Skeletal muscle cell (primary cell): ENCODE results near the gene SNORC.
"Not testable (repeated sequence)": the region's sequence is repeated elsewhere in the genome, so short reads cannot be mapped to it uniquely, and the experiment has no call there.

ENCODE experiments used
- DNase-seq: peaks from one replicate; pipeline ENCODE4 v3.0.0-alpha.2; 2010; ENCODE audit warnings: low read depth
- H3K4me3 ChIP-seq: 2 replicates; pipeline ENCODE4 v1.5.1; 2011; ENCODE audit warnings: low read depth, mild to moderate bottlenecking, control low read depth, low read length, moderate library complexity

Gene SNORC

GRCh38 chr2:232870018-232870765 lies at the start of gene SNORC:
Gene SNORC, plus strand, starts transcription at chr2:232870264. Its CDS starts 78 bp downstream, at chr2:232870342.
- no peak within 1 kb of the TSS for H3K4me3 ChIP-seq
- no peak for DNase-seq

DNA sequence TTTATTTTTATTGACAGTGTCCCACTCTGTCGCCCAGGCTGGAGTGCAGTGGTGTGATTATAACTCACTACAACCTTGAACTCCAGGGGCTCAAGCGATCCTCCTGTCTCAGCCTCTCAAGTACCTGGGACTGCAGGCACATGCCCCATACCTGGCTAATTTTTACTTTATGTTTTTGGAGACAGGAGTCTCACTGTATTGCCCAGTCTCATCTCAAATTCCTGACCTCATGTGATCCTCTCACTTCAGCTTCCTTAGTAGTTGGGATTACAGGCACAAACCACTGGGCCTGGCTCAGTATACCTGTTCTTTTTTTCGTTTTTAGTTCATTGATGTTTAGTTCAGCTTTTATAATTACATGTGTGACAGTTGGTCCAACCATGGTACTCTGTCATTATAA lies 40.1 kb upstream of the SNORC start:
- H3K4me3 ChIP-seq, result no peak overlapping the region
- DNase-seq, result no peak

GRCh38 chr2:232831496-232831895 lies 38.6 kb upstream of the SNORC start:
- no peak overlapping the region for H3K4me3 ChIP-seq
- DNase-seq, result no peak

- no peak overlapping the region for H3K4me3 ChIP-seq
- DNase-seq, result no peak
Observed at GRCh38 chr2:232833830-232834229, 36.2 kb upstream of the SNORC start.

DNA sequence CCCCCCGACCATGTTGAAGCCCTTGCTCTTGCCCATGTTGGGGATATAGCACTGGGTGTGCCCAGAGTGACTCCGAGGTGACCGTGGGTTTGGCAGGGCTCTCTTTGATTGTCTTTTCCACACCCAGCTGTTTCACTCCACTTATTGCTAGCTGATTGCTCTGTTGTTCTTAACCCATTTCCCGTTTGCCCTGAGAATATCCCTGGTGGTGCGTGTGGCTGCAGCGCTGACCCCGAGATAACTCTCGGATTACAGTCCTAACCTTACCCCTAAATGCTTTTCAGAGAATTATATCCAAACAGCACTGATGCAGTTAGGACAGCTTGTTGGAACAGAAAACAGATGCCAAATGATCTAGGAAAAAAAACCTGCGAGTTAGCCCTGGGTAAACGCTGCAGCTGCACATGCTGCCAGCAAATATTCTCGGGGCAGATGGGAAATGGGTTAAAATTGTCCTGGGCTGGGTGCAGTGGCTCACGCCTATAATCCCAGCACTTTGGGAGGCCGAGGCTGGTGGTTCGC lies 34.3 kb upstream of the SNORC start:
- H3K4me3 ChIP-seq, result no peak overlapping the region
- no peak for DNase-seq

DNA sequence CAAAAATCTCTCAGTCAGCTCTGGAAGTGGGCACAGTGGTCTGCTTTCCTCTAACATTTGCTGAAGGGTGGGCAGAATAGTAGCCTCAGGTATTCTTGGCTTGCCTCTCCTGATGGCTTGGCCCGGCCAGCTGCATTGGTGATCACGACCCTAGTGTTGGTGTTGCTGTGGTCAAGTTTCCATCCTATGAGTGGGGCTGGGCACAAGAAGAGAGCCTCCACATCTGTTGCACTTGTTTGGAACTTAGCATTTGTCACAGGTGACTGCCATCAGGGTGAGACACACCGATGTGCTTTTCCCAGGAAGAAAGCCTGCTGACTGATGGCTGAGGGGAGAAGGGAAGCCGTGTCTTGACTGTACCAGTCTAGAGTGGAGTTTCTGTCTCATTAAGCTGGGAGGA lies 33.1 kb upstream of the SNORC start:
- no peak overlapping the region for H3K4me3 ChIP-seq
- DNase-seq, result no peak

GRCh38 chr2:232838406-232838874 lies 31.6 kb upstream of the SNORC start:
- no peak overlapping the region for H3K4me3 ChIP-seq
- no peak for DNase-seq

DNA sequence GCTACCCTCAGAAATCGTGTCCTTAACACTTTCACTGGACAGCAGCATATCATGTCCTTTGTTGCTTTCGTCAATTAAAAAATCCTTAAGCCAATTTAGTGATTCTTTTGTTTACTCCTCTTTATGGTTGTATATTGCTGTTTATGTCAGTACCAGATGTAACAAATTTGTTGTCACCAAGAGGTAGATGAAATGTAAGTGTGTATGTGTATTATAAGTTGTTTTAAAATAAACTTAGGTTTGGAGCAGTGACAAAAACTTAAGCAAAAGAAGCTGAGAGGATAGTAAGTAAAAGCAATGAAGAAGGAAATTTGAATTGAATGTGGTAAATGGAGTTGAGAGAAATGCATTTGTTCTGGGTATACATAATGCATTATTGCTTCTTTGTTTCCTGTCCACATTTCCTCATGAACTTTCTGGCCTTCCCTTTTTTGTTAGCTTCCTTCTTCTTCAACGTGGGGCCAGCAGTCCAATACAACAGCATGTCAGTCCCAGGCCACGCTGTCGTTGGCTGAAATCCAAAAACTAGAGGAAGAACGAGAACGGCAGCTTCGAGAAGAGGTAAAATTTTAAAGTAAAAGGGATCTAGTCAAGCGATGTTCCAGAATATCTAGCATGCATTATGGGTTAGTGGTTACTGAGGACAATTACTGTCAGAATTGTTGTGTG lies 30.5 kb upstream of the SNORC start:
- no peak for DNase-seq

GRCh38 chr2:232842689-232843088 lies 27.4 kb upstream of the SNORC start:
- no peak for DNase-seq
- no peak overlapping the region for H3K4me3 ChIP-seq

More for the DNA sequence above, 30.5 kb upstream of the SNORC start:
- no peak overlapping the region for H3K4me3 ChIP-seq

- DNase-seq, result no peak
- no peak overlapping the region for H3K4me3 ChIP-seq
Observed at GRCh38 chr2:232843834-232844233, 26.2 kb upstream of the SNORC start.

- no peak overlapping the region for H3K4me3 ChIP-seq
- DNase-seq, result no peak
Observed at GRCh38 chr2:232846055-232846454, 24.0 kb upstream of the SNORC start.

DNA sequence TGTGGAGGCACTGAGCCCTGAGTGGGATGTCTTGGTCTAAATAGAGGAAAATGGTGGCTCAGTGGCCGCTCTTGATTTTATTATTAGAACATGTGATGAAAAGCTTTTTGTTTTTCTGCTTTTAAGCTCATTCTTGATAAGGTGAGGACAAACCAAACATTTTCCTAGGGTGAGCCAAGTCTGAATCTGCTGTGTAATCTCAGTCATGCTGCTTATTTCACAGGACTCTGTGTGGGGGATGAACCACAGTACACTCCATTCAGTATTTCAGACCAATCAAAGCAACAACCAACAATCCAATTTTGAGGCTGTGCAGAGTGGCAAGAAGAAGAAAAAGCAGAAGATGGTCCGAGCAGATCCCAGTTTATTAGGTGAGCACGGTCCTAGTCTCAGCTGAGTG lies 20.0 kb upstream of the SNORC start:
- H3K4me3 ChIP-seq, result no peak overlapping the region
- no peak for DNase-seq

DNA sequence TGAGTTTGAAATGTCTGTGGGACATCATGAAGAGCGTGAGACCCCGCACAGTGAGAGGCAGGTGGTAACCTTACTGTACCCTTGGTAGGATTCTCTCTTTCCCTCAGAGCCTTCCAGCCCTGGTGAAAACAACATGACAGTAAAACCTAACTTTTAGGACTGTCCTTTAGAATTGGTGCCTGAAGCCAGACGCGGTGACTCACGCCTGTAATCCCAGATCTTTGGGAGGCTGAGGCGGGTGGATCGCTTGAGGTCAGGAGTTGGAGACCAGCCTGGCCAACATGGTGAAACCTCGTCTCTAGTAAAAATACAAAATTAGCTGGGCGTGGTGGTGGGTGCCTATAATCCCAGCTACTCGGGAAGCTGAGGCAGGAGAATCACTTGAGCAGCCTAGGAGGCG lies 18.0 kb upstream of the SNORC start:
- H3K4me3 ChIP-seq, DNase-seq: not testable (repeated sequence)

- no peak for DNase-seq
- H3K4me3 ChIP-seq, result no peak overlapping the region
Observed at GRCh38 chr2:232852676-232853075, 17.4 kb upstream of the SNORC start.

DNA sequence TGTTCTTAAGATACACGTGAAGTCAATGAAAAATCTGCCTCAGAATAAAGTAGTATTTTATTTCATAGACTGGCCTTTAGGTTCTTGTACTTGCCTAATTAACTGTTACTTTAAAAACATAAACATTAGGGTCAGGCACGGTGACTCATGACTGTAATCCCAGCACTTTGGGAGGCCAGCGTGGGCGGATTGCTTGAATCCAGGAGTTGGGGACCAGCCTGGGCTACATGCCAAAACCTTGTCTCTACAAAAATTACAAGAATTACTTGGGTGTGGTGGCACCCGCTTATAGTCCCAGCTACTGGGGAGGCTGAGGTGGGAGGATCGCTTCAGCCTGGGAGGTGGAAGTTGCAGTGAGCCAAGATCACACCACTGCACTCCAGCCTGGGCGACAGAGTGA lies 16.0 kb upstream of the SNORC start:
- peak; percentile 65 for DNase-seq
- no peak overlapping the region for H3K4me3 ChIP-seq

GRCh38 chr2:232857158-232857563 lies 12.9 kb upstream of the SNORC start:
- peak; percentile 12 for DNase-seq

GRCh38 chr2:232859385-232859916 lies 10.6 kb upstream of the SNORC start:
- H3K4me3 ChIP-seq, result no peak overlapping the region
- no peak for DNase-seq

More at GRCh38 chr2:232857158-232857563, 12.9 kb upstream of the SNORC start:
- no peak overlapping the region for H3K4me3 ChIP-seq

- no peak overlapping the region for H3K4me3 ChIP-seq
- no peak for DNase-seq
Observed at GRCh38 chr2:232860593-232861241, 9.3 kb upstream of the SNORC start.

DNA sequence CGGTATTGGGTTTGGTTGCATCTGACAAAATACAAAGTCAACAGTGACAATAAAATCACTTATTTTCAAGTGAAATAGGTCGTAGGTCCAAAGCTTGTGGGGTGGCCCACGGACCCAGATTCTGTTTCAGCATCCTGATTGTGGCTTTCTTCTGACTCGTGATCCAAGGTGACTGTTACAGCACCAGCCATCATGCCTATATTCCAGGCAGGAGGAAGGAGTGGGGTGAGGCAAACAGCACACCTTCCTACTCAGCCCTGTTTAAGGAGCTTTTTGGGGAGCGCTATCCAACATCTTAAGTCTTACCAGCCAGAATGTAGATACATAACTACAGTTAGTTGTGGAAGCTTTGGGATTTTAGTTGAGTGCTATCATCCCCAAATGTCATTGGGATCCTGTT lies 8.7 kb upstream of the SNORC start:
- no peak overlapping the region for H3K4me3 ChIP-seq
- DNase-seq, result no peak

GRCh38 chr2:232863996-232864395 lies 6.1 kb upstream of the SNORC start:
- DNase-seq, result no peak

More at GRCh38 chr2:232863996-232864395, 6.1 kb upstream of the SNORC start:
- no peak overlapping the region for H3K4me3 ChIP-seq
